Thymus (tissue), 11 donors: Measurements from ENCODE around the gene PTPN7. TPM values are rescaled to one million over a fixed set of nuclear protein-coding genes. Genes with fewer than 3 reads are reported as not detected.
A peak's percentile ranks its signal among the peaks of the same experiment; 100 is the strongest.
"Not testable (repeated sequence)": the region's sequence is repeated elsewhere in the genome, so short reads cannot be mapped to it uniquely, and the experiment has no call there.

Source experiments
- DNase-seq, 9 donors: peaks; one replicate each; pipeline ENCODE4 v3.0.0-alpha.2; 2013; ENCODE audit warnings: low spot score in 9 of 9, low read depth in 6 of 9, missing footprints in 1 of 9
- H3K27ac ChIP-seq, 2 donors: one replicate each; pipeline ENCODE4 v1.5.1; 2013; ENCODE audit warnings: control low read depth in 1 of 2, low read depth in 1 of 2, low read length in 1 of 2, mild to moderate bottlenecking in 1 of 2, moderate library complexity in 1 of 2
- H3K27me3 ChIP-seq, 2 donors: one replicate each; pipeline ENCODE4 v1.5.1; 2013; ENCODE audit warnings: low read length in 1 of 2; ENCODE audit not compliant: control insufficient read depth in 2 of 2, insufficient read depth in 1 of 2
- H3K36me3 ChIP-seq, 2 donors: one replicate each; pipeline ENCODE4 v1.5.1; 2013; ENCODE audit warnings: low read length in 1 of 2, mild to moderate bottlenecking in 1 of 2, moderate library complexity in 1 of 2; ENCODE audit not compliant: control insufficient read depth in 2 of 2, insufficient read depth in 2 of 2
- H3K4me1 ChIP-seq, 2 donors: one replicate each; pipeline ENCODE4 v1.5.1; 2013; ENCODE audit warnings: low read length in 2 of 2; ENCODE audit not compliant: control insufficient read depth in 2 of 2, insufficient read depth in 2 of 2
- H3K4me3 ChIP-seq, 2 donors: one replicate each; pipeline ENCODE4 v1.5.1; 2013; ENCODE audit warnings: low read length in 2 of 2, control low read depth in 1 of 2, mild to moderate bottlenecking in 1 of 2
- H3K9me3 ChIP-seq, 2 donors: one replicate each; pipeline ENCODE4 v1.5.1; 2013; ENCODE audit warnings: low read length in 1 of 2, mild to moderate bottlenecking in 1 of 2; ENCODE audit not compliant: control insufficient read depth in 2 of 2, insufficient read depth in 1 of 2
- WGBS: extraction: QIAGEN DNeasy Blood & Tissue Kit; methylation state at CpG from one replicate; pipeline ENCODE4 v1.1.7; 2013; 5-methylcytosine and 5-hydroxymethylcytosine counted together
- polyA plus RNA-seq: library from polyadenylated mRNA; stranded (reverse); fragments of 200-250 nt; gene quantifications from one replicate; pipeline ENCODE4 v1.2.3, GENCODE V29; 2013
- total RNA-seq: library from RNA; stranded (reverse); fragments of 120-200 nt; gene quantifications from one replicate; pipeline ENCODE4 v1.2.4, GENCODE V29; 2013
- donor health status: healthy.

Gene PTPN7
- total and polyA plus RNA-seq, 2 donors, result 75.2 to 114 TPM

GRCh38 chr1:202186327-202186726 is 25.9 kb upstream of the PTPN7 start:
- peaks cover 0 to 4% of the 10 kb centered on the region in 2 donors for H3K9me3 ChIP-seq
- no peaks in the 10 kb centered on the region for H3K36me3 ChIP-seq
- no peak overlapping the region for H3K27ac ChIP-seq
- peaks cover 0 to 18% of the 10 kb centered on the region in 2 donors for H3K4me1 ChIP-seq
- 95% methylated on average over 7 of the region's 7 CpGs for whole genome bisulfite sequencing
- DNase-seq, result no peak
- H3K4me3 ChIP-seq, result no peak overlapping the region
- H3K27me3 ChIP-seq, result peaks cover 0 to 24% of the 10 kb centered on the region in 2 donors

GRCh38 chr1:202184750-202185460 is 24.5 kb upstream of the PTPN7 start:
- Histone ChIP-seq H3K27me3 (peaks cover 0 to 21% of the 10 kb centered on the region in 2 donors), H3K36me3 (no peaks in the 10 kb centered on the region), H3K9me3 (peaks cover 0 to 4% of the 10 kb centered on the region in 2 donors), H3K4me3 (no peak overlapping the region), H3K4me1 (peaks cover 0 to 18% of the 10 kb centered on the region in 2 donors), H3K27ac (no peak overlapping the region)
- peak in 4 of 9 donors; percentile 53 to 73 (median 66) for DNase-seq
- WGBS, result 32% methylated on average over 19 of the region's 19 CpGs

- no peaks in the 10 kb centered on the region for H3K9me3 ChIP-seq
- peaks cover 0 to 11% of the 10 kb centered on the region in 2 donors for H3K27me3 ChIP-seq
- WGBS, result 96% methylated on average over 8 of the region's 8 CpGs
Observed at GRCh38 chr1:202182040-202182877, 21.9 kb upstream of the PTPN7 start.

GRCh38 chr1:202181586-202181985 is 21.2 kb upstream of the PTPN7 start:
- 95% methylated on average over 7 of the region's 7 CpGs for WGBS
- Histone ChIP-seq H3K4me3 (no peak overlapping the region), H3K4me1 (peaks cover 0 to 18% of the 10 kb centered on the region in 2 donors), H3K9me3 (no peaks in the 10 kb centered on the region), H3K27me3 (peaks cover 0 to 11% of the 10 kb centered on the region in 2 donors), H3K27ac (no peak overlapping the region), H3K36me3 (no peaks in the 10 kb centered on the region)
- DNase-seq, result no peak

More at GRCh38 chr1:202182040-202182877, 21.9 kb upstream of the PTPN7 start:
- no peak for DNase-seq
- no peak overlapping the region for H3K4me3 ChIP-seq
- H3K4me1 ChIP-seq, result peaks cover 0 to 18% of the 10 kb centered on the region in 2 donors
- no peak overlapping the region for H3K27ac ChIP-seq
- no peaks in the 10 kb centered on the region for H3K36me3 ChIP-seq

GRCh38 chr1:202180751-202181139 is 20.3 kb upstream of the PTPN7 start:
- not testable (repeated sequence) for H3K9me3 ChIP-seq, H3K4me3 ChIP-seq, H3K36me3 ChIP-seq, DNase-seq, H3K27me3 ChIP-seq, H3K27ac ChIP-seq
- peaks cover 0 to 18% of the 10 kb centered on the region in 2 donors for H3K4me1 ChIP-seq
- WGBS, result 94% methylated on average over 2 of the region's 2 CpGs

- no peak overlapping the region for H3K4me3 ChIP-seq
- H3K4me1 ChIP-seq, result peaks cover 0 to 18% of the 10 kb centered on the region in 2 donors
- H3K9me3 ChIP-seq, result no peaks in the 10 kb centered on the region
- no peak overlapping the region for H3K27ac ChIP-seq
- H3K36me3 ChIP-seq, result no peaks in the 10 kb centered on the region
- 95% methylated on average over 19 of the region's 19 CpGs for WGBS
- no peak for DNase-seq
- H3K27me3 ChIP-seq, result peaks cover 0 to 3% of the 10 kb centered on the region in 2 donors
Observed at GRCh38 chr1:202179828-202180750, 19.7 kb upstream of the PTPN7 start.

GRCh38 chr1:202176949-202177927 is 16.8 kb upstream of the PTPN7 start:
- Histone ChIP-seq H3K9me3 (no peaks in the 10 kb centered on the region), H3K36me3 (no peaks in the 10 kb centered on the region), H3K4me1 (no peaks in the 10 kb centered on the region), H3K4me3 (no peak overlapping the region), H3K27ac (no peak overlapping the region), H3K27me3 (no peaks in the 10 kb centered on the region)
- no peak for DNase-seq
- WGBS, result 95% methylated on average over 29 of the region's 29 CpGs

- no peaks in the 10 kb centered on the region for H3K27me3 ChIP-seq
- no peaks in the 10 kb centered on the region for H3K36me3 ChIP-seq
- no peaks in the 10 kb centered on the region for H3K9me3 ChIP-seq
- no peak for DNase-seq
- peaks cover 6% of the 10 kb centered on the region in 2 donors for H3K4me1 ChIP-seq
- H3K4me3 ChIP-seq, result no peak overlapping the region
- WGBS, result 91% methylated on average over 7 of the region's 7 CpGs
- H3K27ac ChIP-seq, result no peak overlapping the region
Observed at GRCh38 chr1:202173993-202174392, 13.6 kb upstream of the PTPN7 start.
